CD4-positive, alpha-beta T cell treated with Interleukin-4 for 1 hour (primary cell): ENCODE measurements around the gene ZRANB1.

Source experiments
- DNase-seq, 2 donors: peaks; one replicate each; pipeline ENCODE4 v3.0.0-alpha.2; 2020 to 2022

The ZRANB1 gene

GRCh38 chr10:124923684-124924083, 18.2 kb upstream of the ZRANB1 start:
- no peak for DNase-seq

DNA sequence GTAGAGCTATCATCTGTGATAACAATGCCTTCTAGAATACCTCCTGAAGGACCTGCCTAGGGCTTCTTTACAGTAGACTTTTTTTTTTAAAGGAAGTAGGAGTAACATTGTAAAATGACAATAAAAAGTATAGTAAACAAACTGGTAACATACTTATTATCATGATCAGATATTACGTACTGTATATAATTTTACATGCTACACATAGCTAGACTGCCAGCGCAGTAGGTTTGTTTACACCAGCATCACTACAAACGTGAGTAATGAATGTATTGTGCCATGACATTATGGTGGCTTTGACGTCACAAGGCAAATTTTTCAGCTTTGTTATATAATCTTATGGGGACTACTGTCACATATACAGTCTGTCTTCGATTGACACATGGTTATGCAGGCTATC, 15.4 kb upstream of the ZRANB1 start:
- no peak for DNase-seq

GRCh38 chr10:124928087-124928486, 13.8 kb upstream of the ZRANB1 start:
- no peak for DNase-seq

GRCh38 chr10:124928545-124928944, 13.4 kb upstream of the ZRANB1 start:
- no peak for DNase-seq

DNA sequence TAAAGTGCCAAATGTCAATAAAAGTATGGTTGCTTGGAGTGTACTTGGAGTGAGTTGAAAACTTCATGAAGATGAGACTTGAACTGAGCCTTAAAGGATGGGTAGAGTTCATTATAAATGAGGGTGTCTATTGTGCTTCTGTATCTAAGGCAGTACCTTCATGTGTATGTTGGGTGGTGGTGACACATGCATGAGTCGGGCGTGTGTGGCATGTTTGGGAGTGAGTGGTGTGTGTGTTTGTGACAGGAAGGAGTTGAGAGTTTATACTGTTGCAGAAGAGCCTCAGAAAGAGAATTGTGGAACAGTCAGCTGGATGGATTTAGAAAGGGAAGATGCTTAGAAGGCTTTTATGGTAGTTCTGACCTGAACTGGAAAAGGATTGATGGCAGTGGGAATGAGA, 6.0 kb upstream of the ZRANB1 start:
- DNase-seq: no peak

- no peak for DNase-seq
These were observed 5.1 kb upstream of the ZRANB1 start for GRCh38 chr10:124936813-124937212.

DNA sequence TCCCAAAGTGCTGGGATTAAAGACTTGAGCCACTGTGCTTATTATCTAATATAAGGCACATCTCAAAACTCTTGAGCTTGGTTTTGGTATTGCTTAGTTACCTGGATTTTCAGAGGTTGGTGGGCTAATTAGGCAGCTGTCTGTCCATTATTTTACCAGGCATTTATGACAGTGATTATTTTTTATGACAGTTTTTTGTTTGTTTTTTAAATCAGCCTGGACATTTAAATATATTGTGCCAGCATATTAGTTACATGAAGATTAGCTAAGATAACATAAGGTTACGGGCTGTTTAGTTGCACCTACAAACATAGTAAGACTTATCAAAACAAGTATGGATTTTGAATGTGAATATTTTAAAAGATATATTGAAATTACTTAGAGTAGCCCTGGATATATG, 2.6 kb upstream of the ZRANB1 start:
- no peak for DNase-seq

GRCh38 chr10:124942317-124943169, 620 bp downstream of the ZRANB1 start:
- no peak for DNase-seq

DNA sequence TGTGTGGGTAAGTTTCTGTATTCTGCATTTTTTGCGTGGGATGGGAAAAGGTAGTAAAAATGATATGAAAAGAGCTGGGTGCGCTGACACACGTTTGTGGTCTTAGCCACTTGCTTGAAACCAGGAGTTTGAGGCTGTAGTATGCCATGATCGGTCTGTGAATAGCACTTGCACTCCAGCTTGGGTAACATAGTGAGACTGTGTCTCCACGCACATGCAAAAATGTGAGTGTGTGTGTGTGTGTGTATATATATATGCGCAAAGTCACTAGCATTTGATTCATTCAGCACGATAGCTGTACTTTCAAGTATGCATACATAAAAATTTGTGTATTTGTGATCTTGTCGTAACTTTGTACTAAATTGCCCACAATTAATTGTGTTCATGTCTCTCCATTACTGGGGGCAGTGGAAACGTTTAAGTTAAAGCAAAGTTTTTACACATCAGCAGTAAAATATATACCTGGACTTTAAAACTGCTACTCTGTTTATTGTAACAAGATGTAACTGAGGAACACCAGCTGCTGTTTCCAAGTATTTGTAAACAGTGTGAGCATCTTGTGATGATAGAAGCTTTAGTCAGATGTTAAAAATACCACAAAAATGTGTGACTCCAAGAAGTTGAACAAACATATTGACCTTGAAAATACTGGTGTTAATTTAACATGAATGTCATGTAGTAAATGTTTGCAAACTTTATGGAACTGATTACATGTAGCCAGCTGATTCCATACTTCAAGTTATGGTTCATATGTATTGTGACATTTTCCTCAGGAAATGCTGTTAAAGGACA, 1.6 kb downstream of the ZRANB1 start:
- no peak for DNase-seq

GRCh38 chr10:124944982-124945381, 3.1 kb downstream of the ZRANB1 start:
- no peak for DNase-seq

GRCh38 chr10:124946945-124947344, 5.0 kb downstream of the ZRANB1 start:
- DNase-seq: no peak

DNA sequence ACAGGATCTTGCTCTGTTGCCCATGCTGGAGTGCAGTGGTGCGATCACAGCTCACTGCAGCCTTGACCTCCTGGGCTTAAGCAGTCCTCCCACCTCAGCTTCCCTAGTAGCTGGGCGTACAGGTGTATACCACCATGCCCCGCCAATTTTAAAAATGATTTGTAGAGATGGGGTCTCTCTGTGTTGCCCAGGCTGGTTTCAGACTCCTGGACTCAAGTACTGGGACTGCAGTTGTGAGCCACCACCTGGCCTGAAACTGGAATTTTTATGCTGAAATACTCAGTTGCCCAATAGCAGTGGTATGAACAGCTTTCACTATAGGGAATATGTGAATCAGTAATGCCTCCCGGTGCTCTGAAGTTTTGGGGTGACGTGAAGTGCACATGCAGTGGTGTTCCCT, 7.6 kb downstream of the ZRANB1 start:
- no peak for DNase-seq

GRCh38 chr10:124952123-124952522, 10.2 kb downstream of the ZRANB1 start:
- no peak for DNase-seq

DNA sequence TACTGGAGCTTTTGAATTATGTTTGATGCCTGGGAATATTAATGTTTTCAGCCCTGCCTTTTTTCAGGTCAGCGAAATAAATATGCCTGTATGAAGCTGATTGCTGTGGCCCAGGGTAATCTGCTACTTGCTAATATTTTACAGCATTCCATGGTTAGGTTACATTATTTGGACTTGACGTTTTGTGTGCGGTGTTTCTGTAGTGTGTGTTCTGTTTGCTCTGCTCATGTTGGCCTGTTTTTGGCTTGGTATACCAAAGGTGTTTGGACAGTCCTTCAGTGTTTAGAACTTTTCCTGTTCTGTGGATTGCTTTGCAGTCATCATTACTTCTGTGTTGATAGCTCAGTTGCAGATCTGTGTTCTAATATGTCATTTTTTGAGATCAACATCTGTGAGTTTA, 11.5 kb downstream of the ZRANB1 start:
- DNase-seq: no peak

- DNase-seq: no peak
These were observed 13.3 kb downstream of the ZRANB1 start for GRCh38 chr10:124955243-124955642.

DNA sequence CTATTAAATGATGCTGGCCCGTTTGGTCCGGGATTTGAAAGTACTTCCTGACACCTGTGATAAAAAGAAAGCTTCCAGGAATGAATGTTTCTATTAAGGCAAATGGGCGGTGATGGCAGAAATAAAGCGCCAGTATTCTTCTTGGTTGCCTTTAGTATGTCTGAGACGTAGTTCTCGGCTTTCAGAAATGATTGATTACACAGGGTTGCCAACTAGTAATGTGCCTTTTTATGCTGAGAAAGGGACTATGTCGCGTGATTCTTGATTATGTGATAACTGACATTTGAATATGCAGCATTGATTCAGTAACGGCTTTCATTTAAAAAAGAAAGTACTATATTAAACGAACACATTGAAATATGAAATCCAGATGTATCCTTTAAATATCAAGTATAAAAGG, 13.9 kb downstream of the ZRANB1 start:
- no peak for DNase-seq

- DNase-seq: no peak
These were observed 14.8 kb downstream of the ZRANB1 start for GRCh38 chr10:124956764-124957163.

DNA sequence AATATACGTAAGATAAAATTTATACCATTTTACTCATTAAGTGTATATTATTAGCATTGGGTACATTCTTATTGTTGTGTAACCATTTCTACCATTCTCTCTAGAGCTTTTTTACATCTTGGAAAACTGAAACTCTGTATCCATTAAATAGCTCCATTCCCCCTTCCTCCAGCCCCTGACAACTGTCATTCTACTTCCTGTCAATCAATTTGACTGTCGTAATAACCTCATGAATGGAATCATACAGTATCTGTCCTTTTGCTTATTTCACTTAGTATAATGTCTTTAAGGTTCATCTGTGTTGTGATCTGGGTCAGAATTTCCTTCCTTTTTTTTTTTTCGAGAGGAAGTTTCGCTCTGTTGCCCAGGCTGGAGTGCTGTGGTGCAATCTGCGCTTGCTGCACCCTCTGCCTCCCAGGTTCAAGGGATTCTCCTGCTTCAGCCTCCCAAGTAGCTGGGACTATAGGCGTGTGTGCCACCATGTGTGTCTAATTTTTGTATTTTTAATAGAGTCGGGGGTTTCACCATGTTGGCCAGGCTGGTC, 15.6 kb downstream of the ZRANB1 start:
- DNase-seq: no peak

GRCh38 chr10:124959564-124959963, 17.6 kb downstream of the ZRANB1 start:
- no peak for DNase-seq

- no peak for DNase-seq
These were observed 19.3 kb downstream of the ZRANB1 start for GRCh38 chr10:124961248-124961570.

- DNase-seq: no peak
These were observed 20.5 kb downstream of the ZRANB1 start for GRCh38 chr10:124962421-124962820.

- DNase-seq: no peak
These were observed 22.2 kb downstream of the ZRANB1 start for GRCh38 chr10:124963866-124964720.

DNA sequence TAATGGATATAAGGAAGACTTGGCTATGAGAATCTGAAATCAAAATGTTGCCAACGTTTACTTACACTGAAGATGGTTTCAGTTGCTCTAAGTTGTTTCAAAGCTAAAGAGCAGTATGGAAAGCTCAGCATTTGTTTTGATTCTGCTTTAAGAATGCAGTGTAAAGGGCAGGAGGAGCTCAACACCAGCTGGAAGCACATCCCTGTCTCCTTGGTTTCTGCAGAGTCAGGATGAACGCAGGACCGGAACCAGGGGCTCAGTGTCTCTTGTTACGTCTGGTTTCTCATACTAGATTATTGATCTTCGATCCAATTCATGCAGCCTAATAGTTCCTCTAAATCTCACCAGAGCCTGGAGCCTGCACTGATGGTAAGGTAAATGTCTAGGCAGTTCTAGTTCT, 24.1 kb downstream of the ZRANB1 start:
- DNase-seq: no peak
